ENCODE data around the gene SMIM5.

GRCh38 chr17:75647061-75647460 lies 13.8 kb downstream of the SMIM5 start:
- TF ChIP-seq, protein P1, sequence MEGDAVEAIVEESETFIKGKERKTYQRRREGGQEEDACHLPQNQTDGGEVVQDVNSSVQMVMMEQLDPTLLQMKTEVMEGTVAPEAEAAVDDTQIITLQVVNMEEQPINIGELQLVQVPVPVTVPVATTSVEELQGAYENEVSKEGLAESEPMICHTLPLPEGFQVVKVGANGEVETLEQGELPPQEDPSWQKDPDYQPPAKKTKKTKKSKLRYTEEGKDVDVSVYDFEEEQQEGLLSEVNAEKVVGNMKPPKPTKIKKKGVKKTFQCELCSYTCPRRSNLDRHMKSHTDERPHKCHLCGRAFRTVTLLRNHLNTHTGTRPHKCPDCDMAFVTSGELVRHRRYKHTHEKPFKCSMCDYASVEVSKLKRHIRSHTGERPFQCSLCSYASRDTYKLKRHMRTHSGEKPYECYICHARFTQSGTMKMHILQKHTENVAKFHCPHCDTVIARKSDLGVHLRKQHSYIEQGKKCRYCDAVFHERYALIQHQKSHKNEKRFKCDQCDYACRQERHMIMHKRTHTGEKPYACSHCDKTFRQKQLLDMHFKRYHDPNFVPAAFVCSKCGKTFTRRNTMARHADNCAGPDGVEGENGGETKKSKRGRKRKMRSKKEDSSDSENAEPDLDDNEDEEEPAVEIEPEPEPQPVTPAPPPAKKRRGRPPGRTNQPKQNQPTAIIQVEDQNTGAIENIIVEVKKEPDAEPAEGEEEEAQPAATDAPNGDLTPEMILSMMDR (IDR thresholded peaks at IDR 0.05) = no peak
- TF ChIP-seq POLR2AphosphoS5 (IDR thresholded peaks at IDR 0.05) = no peak
- no peak for TF ChIP-seq POLR2A (IDR thresholded peaks at IDR 0.05)
